GM21717 (cell line): Measurements from ENCODE around the gene NDUFS2.
"Not testable (repeated sequence)": the region's sequence is repeated elsewhere in the genome, so short reads cannot be mapped to it uniquely, and the experiment has no call there.

ENCODE experiments used
- ATAC-seq: cut with Tn5 transposase; IDR thresholded peaks from one replicate; pipeline ENCODE4 v1.9.1; 2021; ENCODE audit warnings: mild to moderate bottlenecking, moderate library complexity; ENCODE audit not compliant: unreplicated experiment

The NDUFS2 gene

DNA sequence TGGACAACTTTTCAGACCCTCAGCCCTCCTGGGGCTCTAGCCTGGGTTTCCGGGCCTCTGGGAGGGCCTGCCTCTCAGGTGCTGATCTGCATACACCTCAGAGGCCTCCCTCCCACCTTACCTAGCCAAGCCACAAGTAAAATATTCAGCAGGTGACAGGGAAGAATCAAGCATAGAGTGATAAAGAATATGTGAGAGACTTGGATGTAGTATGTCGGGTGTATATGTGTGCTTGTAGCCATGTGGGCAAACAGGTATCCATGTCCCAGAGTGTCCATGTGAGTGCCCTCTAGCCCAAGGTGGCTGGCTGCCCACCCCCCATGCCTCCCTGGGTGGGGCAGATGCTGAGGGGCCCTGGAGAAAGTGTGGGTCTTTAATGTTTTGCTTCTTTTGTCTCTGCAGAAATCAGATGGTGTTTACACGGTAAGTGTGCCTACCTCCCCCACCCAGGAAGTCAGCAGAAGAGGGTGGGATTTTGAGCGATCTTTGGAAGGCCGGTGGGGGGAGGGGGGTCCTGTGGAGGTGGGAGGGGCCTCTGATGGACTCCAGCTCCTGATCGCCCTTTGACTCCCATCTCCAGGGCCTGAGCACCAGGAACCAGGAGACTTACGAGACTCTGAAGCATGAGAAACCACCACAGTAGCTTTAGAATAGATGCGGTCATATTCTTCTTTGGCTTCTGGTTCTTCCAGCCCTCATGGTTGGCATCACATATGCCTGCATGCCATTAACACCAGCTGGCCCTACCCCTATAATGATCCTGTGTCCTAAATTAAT is 16.3 kb downstream of the NDUFS2 start:
- ATAC-seq = no peak

DNA sequence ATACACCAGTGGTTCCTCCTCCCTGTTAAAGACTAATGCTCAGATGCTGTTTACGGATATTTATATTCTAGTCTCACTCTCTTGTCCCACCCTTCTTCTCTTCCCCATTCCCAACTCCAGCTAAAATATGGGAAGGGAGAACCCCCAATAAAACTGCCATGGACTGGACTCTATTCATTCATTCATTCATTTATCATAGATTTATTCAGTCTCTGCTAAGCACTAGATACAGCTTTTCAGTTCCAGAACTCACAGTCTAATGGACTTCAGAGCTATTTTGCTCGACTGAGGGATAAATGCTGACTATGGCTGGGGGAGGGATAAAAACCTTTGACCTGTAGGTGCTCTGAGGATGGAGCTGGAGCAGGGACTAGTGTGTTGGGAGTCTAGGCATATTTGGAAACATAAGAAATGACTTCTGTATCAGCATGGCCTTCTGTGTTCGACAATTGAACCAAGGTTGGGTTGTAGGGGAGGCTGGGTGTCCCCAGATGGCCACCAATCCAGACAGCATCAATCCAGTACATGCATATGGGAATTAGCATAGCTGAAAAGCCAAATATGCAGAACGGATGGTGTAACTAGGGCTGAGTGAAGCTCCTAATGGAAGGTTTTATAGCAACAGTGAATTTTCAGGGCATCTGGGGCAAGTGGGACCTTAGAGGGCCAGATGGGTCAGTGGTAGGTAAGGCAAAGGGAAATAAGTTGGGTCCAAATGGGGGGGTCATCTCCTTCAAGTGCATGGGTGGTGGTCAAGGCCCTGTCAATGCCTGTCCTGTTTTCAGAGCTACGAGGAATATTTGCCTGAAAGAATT is 17.1 kb downstream of the NDUFS2 start:
- ATAC-seq = no peak

DNA sequence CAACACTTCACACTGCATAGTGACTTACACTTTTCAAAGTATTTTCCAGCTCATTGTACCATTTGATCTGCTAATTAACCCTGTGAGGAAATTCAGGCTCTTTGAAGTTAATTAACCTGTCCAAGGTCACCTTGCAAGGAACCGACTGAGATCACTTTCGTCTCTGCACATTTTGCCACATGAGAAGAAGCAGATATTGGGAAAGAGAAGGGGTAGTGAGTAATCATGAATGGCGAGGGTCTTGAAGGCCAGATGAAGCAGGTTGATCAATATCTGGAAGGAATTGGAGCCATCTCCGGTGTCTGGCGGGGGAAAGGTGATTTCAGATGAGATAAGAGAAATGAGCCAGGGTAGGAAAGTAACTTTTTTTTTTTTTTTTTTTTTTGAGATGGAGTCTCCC is 17.8 kb downstream of the NDUFS2 start:
- no peak for ATAC-seq

DNA sequence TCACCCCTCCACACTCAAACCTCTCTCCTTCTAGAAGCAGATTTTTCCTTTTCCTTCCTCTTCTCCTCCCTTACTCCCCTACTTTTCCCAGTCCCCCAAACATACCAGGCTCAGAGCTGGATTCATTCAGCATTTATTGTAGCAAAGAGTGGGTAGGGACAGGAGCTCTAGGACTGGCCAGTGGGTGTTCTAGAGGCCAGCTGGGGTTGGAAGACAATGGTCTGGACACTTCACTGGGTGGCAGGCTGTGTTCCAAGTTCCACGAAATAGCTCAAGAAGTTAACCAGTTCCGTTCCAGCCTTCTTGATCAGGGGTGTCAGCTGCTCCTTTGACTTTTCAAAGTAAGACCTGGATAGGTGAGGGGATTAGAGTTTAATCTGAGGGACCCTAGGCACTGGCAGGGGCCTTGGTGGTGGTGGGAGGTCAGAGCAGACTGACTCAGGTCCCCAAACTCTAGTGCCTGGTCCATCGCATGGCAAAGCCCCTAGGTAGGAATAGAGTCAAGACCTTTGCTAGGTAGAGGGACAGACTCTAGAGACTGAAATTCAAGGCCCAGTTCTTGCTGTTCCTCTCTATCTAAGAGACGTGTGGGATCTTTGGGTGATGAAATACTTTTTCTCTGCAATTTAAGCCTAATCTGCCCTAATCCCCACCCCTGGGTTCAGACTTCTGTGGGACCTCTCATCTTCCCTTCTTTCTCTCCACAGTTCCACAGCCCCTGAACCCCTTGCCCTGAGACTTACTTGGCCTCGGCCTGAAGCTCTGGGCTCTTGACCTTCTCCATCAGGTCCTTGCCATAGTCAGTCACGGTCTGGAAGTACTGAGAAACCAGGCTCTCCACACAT is 20.2 kb downstream of the NDUFS2 start:
- ATAC-seq = no peak

DNA sequence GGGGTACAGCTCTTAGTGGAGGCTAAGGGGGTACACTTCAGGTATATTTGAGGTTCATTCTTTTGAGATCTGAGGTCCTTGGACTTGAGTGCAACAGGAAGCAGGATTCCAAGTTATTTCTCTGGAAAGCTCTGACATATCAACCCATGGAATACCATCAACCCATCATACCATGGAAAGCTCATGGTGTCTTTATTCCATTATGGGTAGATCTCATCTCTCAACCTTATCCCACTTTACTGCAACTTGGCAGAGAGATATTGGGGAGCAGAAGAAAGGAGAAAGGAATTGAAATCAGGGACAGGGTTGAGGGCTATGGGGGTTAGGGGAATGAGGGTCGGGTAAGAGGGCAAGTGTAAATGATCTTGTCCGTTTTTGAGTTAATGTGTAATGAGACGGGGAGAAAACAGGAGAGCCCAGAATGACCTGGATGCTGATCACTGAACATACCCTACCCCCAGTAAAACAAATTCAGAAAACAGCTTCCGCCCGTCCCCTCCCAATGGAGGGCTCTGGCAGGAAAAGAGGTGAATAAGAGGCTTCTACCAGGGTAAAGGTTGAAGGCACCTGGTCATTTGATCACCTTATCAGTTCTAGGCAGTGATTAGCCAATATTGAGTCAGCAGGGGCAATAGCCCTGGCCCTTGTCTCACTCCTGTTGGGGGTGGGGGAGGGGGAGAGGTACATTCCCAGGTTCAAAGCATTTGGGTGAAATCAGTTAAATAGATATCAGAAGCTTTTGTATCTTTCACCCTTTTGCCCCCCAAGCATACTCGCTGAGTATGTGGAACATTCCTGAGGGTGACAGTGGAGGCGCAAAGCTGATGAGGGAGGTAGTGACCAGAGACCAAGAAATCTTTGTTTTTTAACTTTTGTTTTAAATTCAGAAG is 21.9 kb downstream of the NDUFS2 start:
- ATAC-seq = no peak

DNA sequence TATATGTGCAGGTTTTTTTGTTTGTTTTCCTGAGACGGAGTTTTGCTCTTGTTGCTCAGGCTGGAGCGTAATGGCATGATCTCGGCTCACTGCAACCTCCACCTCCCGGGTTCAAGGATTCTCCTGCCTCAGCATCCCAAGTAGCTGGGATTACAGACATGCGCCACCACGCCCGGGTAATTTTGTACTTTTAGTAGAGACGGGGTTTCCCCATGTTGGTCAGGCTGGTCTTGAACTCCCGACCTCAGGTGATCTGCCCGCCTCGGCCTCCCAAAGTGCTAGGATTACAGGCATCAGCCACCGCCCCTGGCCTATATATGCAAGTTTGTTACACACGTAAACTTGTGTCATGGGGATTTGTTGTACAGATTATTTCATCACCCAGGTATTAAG is 22.5 kb downstream of the NDUFS2 start:
- ATAC-seq = not testable (repeated sequence)

DNA sequence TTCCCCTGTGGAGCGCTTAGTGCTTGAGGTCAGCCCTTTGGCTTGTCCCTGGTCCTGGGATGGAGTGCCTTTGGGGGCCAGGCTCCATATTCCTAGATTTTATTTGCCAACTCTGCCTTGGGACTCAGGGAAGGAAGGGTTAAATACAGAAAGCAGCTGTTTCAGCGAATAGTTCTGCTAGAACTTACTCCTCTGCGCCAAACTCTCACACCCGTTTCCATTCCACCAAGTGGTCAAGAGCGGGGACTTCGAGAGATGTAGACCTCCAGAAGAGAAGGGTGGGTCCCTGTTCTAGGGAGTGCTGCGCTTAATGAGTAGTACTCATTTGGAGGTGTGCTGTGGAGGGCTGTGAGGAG is 23.0 kb downstream of the NDUFS2 start:
- no peak for ATAC-seq

DNA sequence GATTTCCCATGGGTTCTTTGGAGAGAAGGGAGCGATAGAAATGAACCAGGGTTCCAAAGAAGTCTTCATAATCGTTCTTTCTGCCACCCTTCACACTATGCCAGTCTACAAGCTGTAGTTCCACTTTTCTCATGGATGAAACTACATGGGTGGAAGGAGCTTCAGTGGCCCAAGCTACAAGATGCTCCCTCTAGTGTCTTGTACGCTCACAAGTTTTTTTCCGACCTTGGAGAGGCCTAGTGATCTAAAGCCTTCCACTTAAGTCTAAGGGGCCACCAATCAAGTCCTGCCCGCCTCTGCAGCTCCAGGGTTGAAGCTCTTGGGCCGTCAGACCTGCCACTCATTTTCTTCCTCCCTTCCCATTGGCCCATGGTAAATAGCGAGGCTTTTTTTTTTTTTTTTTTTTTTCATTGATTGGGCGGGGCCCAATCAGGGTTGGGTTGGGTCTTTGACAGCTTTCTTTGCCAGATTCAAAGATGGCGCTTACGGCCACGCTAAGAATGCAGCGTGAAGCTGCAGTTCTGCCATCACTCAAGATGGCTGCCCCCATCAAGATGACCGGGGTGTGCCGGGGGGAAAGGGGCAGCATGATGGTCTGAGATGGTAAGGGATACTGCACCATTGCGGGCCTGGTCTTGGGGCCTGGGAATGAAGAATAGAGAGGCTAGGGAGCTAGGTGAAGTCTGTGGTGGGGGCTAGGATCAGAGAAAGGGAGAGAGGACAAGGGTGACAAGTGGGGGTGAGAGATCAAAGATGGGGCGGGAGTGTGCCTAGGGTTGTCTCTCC is 23.6 kb downstream of the NDUFS2 start, which contains the start of gene TOMM40L:
TOMM40L (plus strand) TSS at position 527 of the 786 bp plus-strand sequence. CDS start 430 bp downstream, outside the sequence.
- ATAC-seq = peak; percentile 92

DNA sequence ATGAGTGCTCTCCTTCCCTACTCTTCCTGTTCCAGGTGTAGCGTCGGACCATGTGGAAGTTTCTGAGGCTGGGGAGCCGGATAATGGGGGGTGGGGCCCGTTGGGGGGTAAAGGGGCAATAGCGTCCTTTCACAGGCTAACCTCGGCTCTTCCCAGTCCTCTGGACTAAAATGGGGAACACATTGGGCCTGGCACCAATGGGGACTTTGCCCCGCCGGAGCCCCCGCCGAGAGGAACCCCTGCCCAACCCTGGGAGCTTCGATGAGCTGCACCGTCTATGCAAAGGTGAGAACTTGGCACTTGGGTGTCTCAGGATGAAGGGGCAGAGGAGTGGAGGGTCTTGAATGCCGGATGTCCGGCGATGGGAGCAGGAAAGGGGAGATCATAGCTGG is 24.1 kb downstream of the NDUFS2 start:
- no peak for ATAC-seq

DNA sequence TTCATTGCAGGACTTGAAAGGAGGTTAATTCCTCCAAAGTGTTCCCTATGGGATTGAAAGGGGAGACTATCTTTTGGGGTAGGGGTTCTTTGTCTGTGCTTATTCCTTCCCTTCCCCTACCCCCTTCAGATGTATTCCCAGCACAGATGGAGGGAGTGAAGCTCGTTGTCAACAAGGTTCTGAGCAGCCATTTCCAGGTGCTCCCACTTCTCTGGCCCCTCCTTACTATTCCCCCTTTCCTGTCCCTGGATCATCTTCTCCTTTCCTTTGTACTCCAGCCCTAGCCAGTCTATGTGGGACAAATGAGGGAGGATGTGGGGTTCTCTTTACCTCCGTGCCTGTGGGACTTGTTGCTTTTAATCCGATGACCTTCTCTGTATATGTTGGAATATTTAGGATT is 24.6 kb downstream of the NDUFS2 start:
- no peak for ATAC-seq

DNA sequence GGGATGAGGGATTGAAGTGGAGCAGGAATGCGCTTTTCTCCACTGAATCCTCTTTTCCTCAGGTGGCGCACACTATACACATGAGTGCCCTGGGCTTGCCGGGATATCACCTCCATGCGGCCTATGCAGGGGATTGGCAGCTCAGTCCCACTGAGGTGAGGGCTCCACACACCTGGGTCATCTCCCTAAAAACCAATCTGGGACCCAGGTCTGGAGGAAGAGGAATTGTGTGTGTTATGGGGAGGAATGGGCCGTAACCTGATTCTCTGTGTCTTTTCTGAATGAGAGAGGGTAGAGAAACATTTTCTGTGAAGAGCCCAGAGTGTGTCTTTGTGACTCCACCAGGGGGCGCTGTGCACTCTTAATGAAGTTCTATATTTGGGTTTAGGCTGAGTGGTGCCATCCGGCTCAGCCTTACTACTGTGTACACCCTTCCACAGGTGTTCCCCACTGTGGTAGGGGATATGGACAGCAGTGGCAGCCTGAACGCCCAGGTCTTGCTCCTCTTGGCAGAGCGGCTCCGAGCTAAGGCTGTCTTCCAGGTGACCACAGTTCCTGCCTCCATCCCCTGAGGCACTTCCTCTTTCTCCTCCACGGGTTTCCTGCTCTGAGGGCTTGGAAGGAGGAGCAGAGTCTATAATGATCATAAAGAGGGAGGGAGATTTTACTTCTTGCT is 25.2 kb downstream of the NDUFS2 start:
- ATAC-seq = peak; percentile 36

DNA sequence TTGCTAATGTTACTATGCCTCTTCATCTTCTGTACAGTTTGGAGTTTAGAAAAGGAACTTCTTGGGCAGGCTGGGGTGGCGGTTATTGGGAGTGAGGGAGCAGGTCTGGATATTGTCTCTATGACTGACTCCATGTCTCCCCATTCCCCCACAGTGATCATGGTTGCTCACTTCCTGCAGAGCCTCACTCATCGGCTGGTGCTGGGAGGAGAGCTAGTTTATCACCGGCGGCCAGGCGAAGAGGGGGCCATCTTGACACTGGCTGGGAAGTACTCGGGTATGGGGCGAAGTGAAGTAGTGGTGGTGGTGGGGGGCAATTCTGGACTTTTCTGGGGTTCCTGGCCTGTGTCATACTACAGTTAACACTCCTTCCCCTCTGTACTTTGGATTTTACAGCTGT is 25.9 kb downstream of the NDUFS2 start:
- ATAC-seq = no peak

DNA sequence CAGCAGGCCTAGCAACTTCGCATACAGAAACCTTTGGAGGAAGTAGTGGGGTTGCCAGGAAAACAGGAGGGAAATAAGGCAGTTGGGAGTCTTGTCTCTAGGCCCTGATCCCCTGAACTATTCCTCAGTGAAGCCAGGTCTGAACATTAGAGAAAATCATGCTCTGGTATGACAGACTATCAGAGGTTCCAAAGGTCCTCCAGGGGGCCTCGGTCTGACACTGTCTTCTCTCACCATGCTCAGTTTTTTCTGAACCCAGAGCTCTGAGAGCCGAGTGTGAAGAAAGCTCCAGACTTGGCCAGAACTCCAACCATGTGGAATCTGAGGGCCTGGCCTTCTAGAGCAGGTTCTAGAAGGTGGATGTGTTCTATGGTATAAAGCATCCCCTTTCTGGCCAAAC is 27.7 kb downstream of the NDUFS2 start:
- ATAC-seq = no peak

DNA sequence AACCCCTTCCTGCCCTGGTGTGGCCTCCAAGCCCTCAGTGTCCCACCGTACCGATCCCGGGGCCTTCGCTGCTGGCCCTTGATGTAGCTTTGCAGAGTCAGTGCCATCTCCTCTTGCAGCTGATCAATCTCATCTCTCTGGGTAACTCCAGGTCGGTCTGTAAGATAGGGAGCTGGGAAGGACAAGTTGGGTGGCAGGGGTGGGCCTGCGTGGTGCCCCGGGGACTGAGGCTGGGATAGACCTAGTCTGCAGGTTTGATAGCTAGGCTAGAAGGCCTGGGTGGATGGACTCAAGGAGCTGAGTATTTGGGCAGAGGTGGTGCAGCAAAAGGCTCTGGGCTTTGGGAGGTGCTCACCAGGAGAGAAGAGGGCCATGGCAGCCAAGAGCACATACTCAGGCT is 28.6 kb downstream of the NDUFS2 start:
- no peak for ATAC-seq

DNA sequence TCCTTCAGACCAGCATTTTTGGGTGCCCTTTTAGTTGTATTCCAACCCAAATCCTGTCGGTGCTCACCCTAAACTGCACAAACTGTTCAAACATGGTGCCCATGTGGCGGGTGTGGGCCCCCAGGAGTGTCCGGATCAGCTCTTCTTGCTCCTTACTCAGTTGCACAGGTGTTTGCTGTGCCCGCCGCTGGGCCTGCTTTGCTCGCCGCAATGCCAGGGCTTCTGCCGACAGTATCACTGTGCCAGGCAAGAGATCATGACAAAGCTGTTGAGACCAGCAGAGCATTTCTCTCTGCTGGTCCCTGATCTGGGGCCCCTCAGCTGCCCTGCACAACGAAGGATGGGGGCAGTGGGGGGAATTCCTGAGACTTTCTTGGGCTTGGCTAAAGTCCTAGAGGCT is 30.9 kb downstream of the NDUFS2 start:
- ATAC-seq = no peak

DNA sequence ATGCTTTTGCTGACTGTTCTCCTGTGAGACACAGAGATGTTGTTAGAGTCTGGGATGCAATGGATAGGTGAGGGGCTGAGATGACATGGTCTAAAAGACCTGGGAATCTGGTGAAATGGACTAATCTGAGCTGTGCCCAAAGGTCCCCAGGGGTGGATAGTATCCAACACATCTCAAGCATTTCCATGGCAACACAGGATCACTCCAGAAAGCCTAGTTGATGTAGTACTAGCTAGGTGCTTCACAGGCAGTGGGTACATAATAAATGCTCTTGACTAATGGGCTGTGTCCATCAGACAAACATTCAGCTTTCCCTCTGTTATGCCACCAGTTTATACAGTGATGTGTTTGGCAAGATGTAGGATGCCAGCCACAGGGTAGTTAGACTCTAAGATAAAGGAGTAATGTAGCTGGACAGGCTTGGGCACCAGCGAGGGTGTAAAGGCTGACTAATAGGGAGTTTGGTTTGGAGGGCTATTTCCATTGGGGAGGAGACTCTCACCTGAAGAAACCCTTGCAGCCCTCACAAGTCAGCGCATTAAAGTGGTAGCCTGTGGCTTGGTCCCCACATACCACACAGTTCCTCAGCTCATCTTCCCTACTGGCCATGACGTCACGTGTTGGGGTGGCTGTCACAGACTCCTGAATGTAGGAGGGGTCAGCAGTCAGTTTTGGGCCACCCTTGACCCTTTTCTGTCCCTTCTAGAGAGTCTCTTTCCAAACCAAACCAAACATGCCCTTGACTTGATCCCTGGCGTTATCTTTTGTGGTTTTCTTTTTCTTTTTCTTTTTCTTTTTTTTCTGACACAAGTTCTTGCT is 34.0 kb downstream of the NDUFS2 start:
- ATAC-seq = no peak

DNA sequence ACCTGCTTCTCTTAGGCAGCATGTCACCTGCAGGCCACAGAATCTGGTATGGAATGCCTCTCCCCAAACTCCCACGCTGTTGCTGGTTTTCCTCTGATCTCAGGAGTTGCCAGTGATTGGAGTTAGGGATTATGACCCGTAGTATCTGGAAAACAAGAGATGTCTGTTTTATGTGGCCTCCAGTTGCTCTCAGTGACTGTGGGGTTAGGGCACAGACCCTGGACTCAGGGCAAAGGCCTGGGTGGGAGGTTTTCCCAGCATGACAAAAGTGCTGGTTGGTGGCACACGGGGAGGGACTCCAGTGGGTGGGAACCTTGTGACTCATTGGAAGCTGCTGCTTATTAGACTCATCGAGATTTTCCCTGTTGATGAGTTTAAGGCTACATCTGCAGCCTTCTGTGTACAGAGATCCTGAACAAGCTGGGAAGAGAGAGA is 35.9 kb downstream of the NDUFS2 start, which contains the start of gene NR1I3:
NR1I3 (minus strand) TSS at position 165 of the 435 bp plus-strand sequence. CDS start 1,638 bp downstream, outside the sequence.
- ATAC-seq = no peak

DNA sequence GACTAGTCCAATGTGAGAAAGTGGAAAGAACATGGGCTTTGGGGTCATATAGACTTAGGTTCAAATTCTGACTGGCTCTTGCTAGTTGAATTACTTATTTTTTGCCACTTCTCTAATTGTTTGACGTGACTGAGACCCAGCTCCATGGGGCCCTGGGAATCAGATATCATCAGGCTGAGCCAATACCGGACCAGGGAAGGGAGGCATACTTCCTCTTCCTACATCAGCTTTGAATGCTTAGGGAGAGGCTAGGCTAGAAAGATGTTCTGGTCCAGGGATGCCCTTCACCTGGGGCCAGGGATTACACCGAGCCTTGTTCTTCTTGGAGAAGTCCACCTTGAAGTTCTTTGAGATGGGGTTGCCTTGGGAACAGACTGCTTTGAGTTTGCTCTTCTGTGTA is 39.5 kb downstream of the NDUFS2 start:
- ATAC-seq = no peak
